CD14-positive monocyte (primary cell): ENCODE measurements around the gene TICAM1. TPM values are rescaled to one million over a fixed set of nuclear protein-coding genes. Genes with fewer than 3 reads are reported as not detected.
A peak's percentile ranks its signal among the peaks of the same experiment; 100 is the strongest.

Experiments used
- DNase-seq, 3 donors: peaks; one replicate each; pipeline ENCODE4 v3.0.0-alpha.2; 2011 to 2022
- H2AFZ ChIP-seq: 2 replicates; pipeline ENCODE4 v1.6.0; 2012; ENCODE audit warnings: mild to moderate bottlenecking, low read depth, low read length, inconsistent platforms; ENCODE audit not compliant: insufficient read depth, poor library complexity, severe bottlenecking
- H3K27ac ChIP-seq, 2 donors: 1 replicate in 1 of 2; 2 replicates in 1 of 2; pipeline ENCODE4 v1.5.1; 2012 to 2013; ENCODE audit warnings: low read length in 2 of 2, control low read depth in 1 of 2, inconsistent platforms in 1 of 2, low read depth in 1 of 2, mild to moderate bottlenecking in 1 of 2
- H3K27me3 ChIP-seq, 2 donors: one replicate each; pipeline versions ENCODE4 v1.6.0 to v1.6.1; 2011 to 2013; ENCODE audit warnings: low read length in 2 of 2; ENCODE audit not compliant: control insufficient read depth in 2 of 2, insufficient read depth in 2 of 2
- H3K36me3 ChIP-seq, 2 donors: replicated peaks in 1 of 2; 1 replicate in 1 of 2; 2 replicates in 1 of 2; pipeline versions ENCODE4 v1.5.1 to v1.6.1; 2012 to 2013; ENCODE audit warnings: low read length in 2 of 2, control low read depth in 1 of 2, inconsistent platforms in 1 of 2, mild to moderate bottlenecking in 1 of 2; ENCODE audit not compliant: insufficient read depth in 2 of 2, control insufficient read depth in 1 of 2
- H3K4me1 ChIP-seq, 2 donors: 1 replicate in 1 of 2; 2 replicates in 1 of 2; pipeline versions ENCODE4 v1.5.1 to v1.6.1; 2012 to 2013; ENCODE audit warnings: low read length in 2 of 2, control low read depth in 1 of 2, inconsistent platforms in 1 of 2, mild to moderate bottlenecking in 1 of 2, moderate library complexity in 1 of 2; ENCODE audit not compliant: insufficient read depth in 2 of 2, control insufficient read depth in 1 of 2
- H3K4me2 ChIP-seq: replicated peaks from 2 replicates; pipeline ENCODE3; 2012; ENCODE audit warnings: low read length, moderate library complexity, mild to moderate bottlenecking; ENCODE audit not compliant: poor library complexity, severe bottlenecking; ENCODE audit errors: extremely low read depth
- H3K4me3 ChIP-seq, 3 experiments: fragments of 200-600 bp in 1 of 3; sonication (generic) in 1 of 3; replicated peaks in 1 of 3; 1 replicate in 2 of 3; 2 replicates in 1 of 3; pipeline ENCODE4 v1.5.1; 2011 to 2013; ENCODE audit warnings: low read length in 3 of 3, mild to moderate bottlenecking in 3 of 3, control low read depth in 2 of 3, low read depth in 2 of 3, inconsistent platforms in 1 of 3, moderate library complexity in 1 of 3
- H3K79me2 ChIP-seq: 2 replicates; pipeline ENCODE4 v1.6.0; 2012; ENCODE audit warnings: mild to moderate bottlenecking, control low read depth, inconsistent platforms, low read length, moderate library complexity; ENCODE audit not compliant: insufficient read depth
- H3K9ac ChIP-seq: 2 replicates; pipeline ENCODE4 v1.6.0; 2017; ENCODE audit warnings: low read length, mild to moderate bottlenecking; ENCODE audit not compliant: insufficient read depth, poor library complexity, severe bottlenecking
- H3K9me3 ChIP-seq, 2 donors: replicated peaks in 1 of 2; 1 replicate in 1 of 2; 2 replicates in 1 of 2; pipeline versions ENCODE4 v1.5.1 to v1.6.1; 2012 to 2013; ENCODE audit warnings: low read length in 2 of 2, control low read depth in 1 of 2; ENCODE audit not compliant: control insufficient read depth in 1 of 2, insufficient read depth in 1 of 2
- H4K20me1 ChIP-seq: 2 replicates; pipeline ENCODE4 v1.6.0; 2012; ENCODE audit warnings: mild to moderate bottlenecking, low read length, control low read depth, moderate library complexity; ENCODE audit not compliant: insufficient read depth
- H3K27ac Mint-ChIP-seq, 7 donors: one replicate each; pipeline ENCODE4 v1.8.0; 2020; ENCODE audit warnings: mild to moderate bottlenecking in 7 of 7, mixed read lengths in 7 of 7, moderate library complexity in 6 of 7, inconsistent platforms in 2 of 7
- H3K27me3 Mint-ChIP-seq, 3 donors: one replicate each; pipeline ENCODE4 v1.8.0; 2021 to 2022; ENCODE audit warnings: low read depth in 3 of 3, mild to moderate bottlenecking in 3 of 3, mixed read lengths in 3 of 3, moderate library complexity in 3 of 3, inconsistent platforms in 1 of 3
- H3K36me3 Mint-ChIP-seq, 2 donors: one replicate each; pipeline ENCODE4 v1.8.0; 2020; ENCODE audit warnings: mixed read lengths in 2 of 2, inconsistent platforms in 1 of 2, mild to moderate bottlenecking in 1 of 2
- H3K4me1 Mint-ChIP-seq: one replicate; pipeline ENCODE4 v1.8.0; 2020; ENCODE audit warnings: mild to moderate bottlenecking, mixed read lengths
- H3K4me3 Mint-ChIP-seq, 2 donors: one replicate each; pipeline ENCODE4 v1.8.0; 2020; ENCODE audit warnings: mild to moderate bottlenecking in 2 of 2, mixed read lengths in 2 of 2, moderate library complexity in 1 of 2
- H3K9me3 Mint-ChIP-seq, 7 donors: one replicate each; pipeline ENCODE4 v1.8.0; 2020 to 2022; ENCODE audit warnings: mixed read lengths in 7 of 7, mild to moderate bottlenecking in 6 of 7, moderate library complexity in 6 of 7, inconsistent platforms in 2 of 7
- CTCF ChIP-seq: fragments of 200-600 bp; IDR thresholded peaks from one replicate; pipeline ENCODE4 v1.8.0; 2022; ENCODE audit warnings: antibody characterized with exemption, mild to moderate bottlenecking
- WGBS: methylation state at CpG from one replicate; pipeline ENCODE4 v1.1.5; 2013; ENCODE audit warnings: missing lambda C conversion rate; ENCODE audit not compliant: insufficient coverage; 5-methylcytosine and 5-hydroxymethylcytosine counted together
- intact Hi-C, 2 donors: fragments of 100-400 bp; cut with micrococcal nuclease; formaldehyde crosslinking; loops; one replicate each; pipeline versions ENCODE4 v1.15.0 to v1.15.1; 2023
- polyA plus RNA-seq, 3 donors: library from polyadenylated mRNA; depleted of rRNA in 1 of 3; unstranded in 2 of 3; stranded (reverse) in 1 of 3; fragments of 300-500 nt in 2 of 3; fragments of >200 nt in 1 of 3; fragmentation: Illumina TruSeq in 2 of 3; gene quantifications; 1 replicate in 2 of 3; 2 replicates in 1 of 3; pipeline ENCODE4 v1.2.3, GENCODE V29; 2012 to 2021

TICAM1 gene
- polyA plus RNA-seq, 3 donors: 5.9 to 10.7 (median 9.2) TPM

DNA sequence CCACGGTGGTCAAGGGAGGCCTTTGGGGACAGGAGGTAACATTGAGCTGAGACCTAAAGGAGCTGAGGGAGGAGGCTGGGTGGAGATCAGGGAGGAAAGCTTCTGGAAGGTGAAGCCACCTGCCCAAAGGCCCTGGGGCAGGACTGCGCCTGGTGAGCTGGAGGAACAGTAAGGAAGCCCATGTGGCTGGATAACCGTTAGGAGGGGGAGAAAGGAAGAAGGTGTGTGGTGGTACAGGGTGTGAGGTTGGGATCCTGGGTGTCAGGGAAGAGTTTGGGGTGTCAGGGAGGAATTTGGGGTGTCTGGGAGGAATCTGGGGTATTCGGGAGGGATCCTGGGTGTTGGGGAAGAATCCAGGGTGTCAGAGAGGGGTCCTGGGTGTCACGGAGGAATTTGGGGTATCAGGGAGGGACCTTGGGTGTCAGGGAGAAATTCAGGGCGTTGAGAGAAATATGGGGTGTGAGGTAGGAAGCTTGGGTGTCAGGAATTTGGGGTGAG, 695 bp downstream of the TICAM1 start:
- peak overlapping the region; percentile 89 for H3K4me2 ChIP-seq
- no peak for DNase-seq
- H3K27ac ChIP-seq: peak overlapping the region; percentile 88 to 96
- peak overlapping the region; percentile 98 for H3K9ac ChIP-seq
- H3K4me1 Mint-ChIP-seq: peaks cover 26% of the 10 kb centered on the region
- H3K27me3 Mint-ChIP-seq: peaks cover 0 to 4% (median 0%) of the 10 kb centered on the region in 3 donors
- H3K36me3 ChIP-seq: peaks cover 2 to 11% of the 10 kb centered on the region in 2 donors
- peaks cover 5 to 12% of the 10 kb centered on the region in 2 donors for H3K36me3 Mint-ChIP-seq
- no peak for TF ChIP-seq CTCF
- peaks cover 57% of the 10 kb centered on the region for H3K79me2 ChIP-seq
- intact Hi-C loops: loop anchor here in 1 of 2 donors (2.0 to 5.0 kb wide), 2 partner anchors 20 to 36 kb away; partner anchors contain the start of gene PLIN3
- H3K27me3 ChIP-seq: no peaks in the 10 kb centered on the region
- no peaks in the 10 kb centered on the region for H3K9me3 ChIP-seq
- H4K20me1 ChIP-seq: peaks cover 46% of the 10 kb centered on the region
- H3K27ac Mint-ChIP-seq: peak overlapping the region; percentile 86 to 98 (median 94)
- H3K4me1 ChIP-seq: peaks cover 24 to 28% of the 10 kb centered on the region in 2 donors
- H2AFZ ChIP-seq: no peak overlapping the region
- peak overlapping the region; percentile 67 to 91 (median 82) for H3K4me3 ChIP-seq
- H3K9me3 Mint-ChIP-seq: no peaks in the 10 kb centered on the region
- 59% methylated on average over 6 of the region's 6 CpGs for WGBS
- peak overlapping the region; percentile 96 for H3K4me3 Mint-ChIP-seq

- intact Hi-C loops: loop anchor here in 1 of 2 donors (2.0 to 5.0 kb wide), 2 partner anchors 20 to 37 kb away; partner anchors contain the start of gene PLIN3
- H3K27ac Mint-ChIP-seq: peak overlapping the region; percentile 86 to 98 (median 94)
- no peak for TF ChIP-seq CTCF
- Histone ChIP-seq H3K9ac (peak overlapping the region; percentile 98), H3K79me2 (peaks cover 62% of the 10 kb centered on the region), H3K36me3 (peaks cover 2 to 13% of the 10 kb centered on the region in 2 donors), H3K4me1 (peaks cover 24 to 28% of the 10 kb centered on the region in 2 donors), H3K4me3 (peak overlapping the region; percentile 67 to 91 (median 82)), H3K9me3 (no peaks in the 10 kb centered on the region), H2AFZ (no peak overlapping the region), H4K20me1 (peaks cover 51% of the 10 kb centered on the region), H3K4me2 (peak overlapping the region; percentile 89), H3K27ac (peak overlapping the region; percentile 88 to 96), H3K27me3 (no peaks in the 10 kb centered on the region)
- H3K4me3 Mint-ChIP-seq: peak overlapping the region; percentile 96
- H3K27me3 Mint-ChIP-seq: peaks cover 0 to 4% (median 0%) of the 10 kb centered on the region in 3 donors
- no peaks in the 10 kb centered on the region for H3K9me3 Mint-ChIP-seq
- H3K36me3 Mint-ChIP-seq: peaks cover 5 to 13% of the 10 kb centered on the region in 2 donors
- WGBS: 98% methylated on average over 3 of the region's 6 CpGs
- H3K4me1 Mint-ChIP-seq: peaks cover 26% of the 10 kb centered on the region
- DNase-seq: no peak
Measured at GRCh38 chr19:4830332-4830731, 1.2 kb downstream of the TICAM1 start.
